Activated CD4-positive, alpha-beta memory T cell treated with anti-CD3 and anti-CD28 coated beads for 36 hours (primary cell): Measurements from ENCODE around the gene ZBTB17. TPM values are rescaled to one million over a fixed set of nuclear protein-coding genes. Genes with fewer than 3 reads are reported as not detected.
A peak's percentile ranks its signal among the peaks of the same experiment; 100 is the strongest.
"Not testable (repeated sequence)": the region's sequence is repeated elsewhere in the genome, so short reads cannot be mapped to it uniquely, and the experiment has no call there.

Source experiments
- CTCF ChIA-PET: fragments of 350-600 bp; sonication (Branson Sonifier 250); formaldehyde crosslinking; loops from one replicate; lab custom pipeline; 2021; ENCODE audit warnings: antibody characterized with exemption, inconsistent platforms; lab: Charles Lee
- POLR2A ChIA-PET: fragments of 350-600 bp; sonication (Branson Sonifier 250); formaldehyde crosslinking; loops from one replicate; lab custom pipeline; 2021; ENCODE audit warnings: antibody characterized with exemption; lab: Charles Lee
- DNase-seq: peaks from one replicate; pipeline ENCODE4 v3.0.0-alpha.2; 2020
- H3K27ac Mint-ChIP-seq: one replicate; pipeline ENCODE4 v1.8.0; 2021; ENCODE audit warnings: mixed read lengths
- H3K27me3 Mint-ChIP-seq: one replicate; pipeline ENCODE4 v1.8.0; 2021; ENCODE audit warnings: mixed read lengths
- H3K36me3 Mint-ChIP-seq: one replicate; pipeline ENCODE4 v1.8.0; 2021; ENCODE audit warnings: mixed read lengths
- H3K4me1 Mint-ChIP-seq: one replicate; pipeline ENCODE4 v1.8.0; 2021; ENCODE audit warnings: low read depth, mixed read lengths
- H3K4me3 Mint-ChIP-seq: one replicate; pipeline ENCODE4 v1.8.0; 2021; ENCODE audit warnings: mild to moderate bottlenecking, mixed read lengths
- H3K9me3 Mint-ChIP-seq: one replicate; pipeline ENCODE4 v1.8.0; 2021; ENCODE audit warnings: mixed read lengths
- intact Hi-C: fragments of 100-400 bp; cut with micrococcal nuclease; formaldehyde crosslinking; loops from one replicate; pipeline ENCODE4 v1.15.1; 2023
- total RNA-seq, 2 experiments: library from RNA; stranded (reverse); gene quantifications; one replicate each; pipeline ENCODE4 v1.2.3, GENCODE V29; 2021

Gene ZBTB17
- 10 to 100 TPM; 52.7 to 58.8 TPM for total RNA-seq

- CTCF ChIA-PET, result interaction anchor here (0.9 to 2.2 kb wide), 9 partner anchors 10 to 184 kb away, joined by 3 to 13 read pairs (median 4); no protein-coding TSS in a partner anchor
- peak within 1 kb of the TSS; percentile 94 for H3K27ac Mint-ChIP-seq
- H3K4me1 Mint-ChIP-seq, result peaks cover 38% of the 10 kb centered on the region
- POLR2A ChIA-PET, result interaction anchor here (1.1 to 3.4 kb wide), 16 partner anchors 10 to 161 kb away, joined by 3 to 63 read pairs (median 5); partner anchors contain the start of gene SPEN
- H3K4me3 Mint-ChIP-seq, result peak within 1 kb of the TSS; percentile 87
- peaks cover 20% of the 10 kb centered on the region for H3K36me3 Mint-ChIP-seq
- no peaks in the 10 kb centered on the region for H3K27me3 Mint-ChIP-seq
- peak; percentile 97 for DNase-seq
- no peaks in the 10 kb centered on the region for H3K9me3 Mint-ChIP-seq
- intact Hi-C loops, result loop anchor here (1.0 to 5.0 kb wide), 5 partner anchors 10 to 391 kb away; partner anchors contain the start of genes SPEN and SZRD1
Measured at GRCh38 chr1:15975805-15976680, at the start of gene ZBTB17. TSS of gene ZBTB17 (minus strand) at chr1:15976101. CDS start at chr1:15948495, 27,606 bp downstream.

- no peak overlapping the region for H3K27ac Mint-ChIP-seq
- H3K9me3 Mint-ChIP-seq, result no peaks in the 10 kb centered on the region
- peaks cover 5% of the 10 kb centered on the region for H3K27me3 Mint-ChIP-seq
- ChIA-PET CTCF (no interaction called here), POLR2A (no interaction called here)
- H3K4me1 Mint-ChIP-seq, result no peaks in the 10 kb centered on the region
- no peaks in the 10 kb centered on the region for H3K36me3 Mint-ChIP-seq
- H3K4me3 Mint-ChIP-seq, result no peak overlapping the region
- intact Hi-C loops, result no loop called here
- DNase-seq, result no peak
Measured at GRCh38 chr1:16023050-16023653, 47.3 kb upstream of the ZBTB17 start.

DNA sequence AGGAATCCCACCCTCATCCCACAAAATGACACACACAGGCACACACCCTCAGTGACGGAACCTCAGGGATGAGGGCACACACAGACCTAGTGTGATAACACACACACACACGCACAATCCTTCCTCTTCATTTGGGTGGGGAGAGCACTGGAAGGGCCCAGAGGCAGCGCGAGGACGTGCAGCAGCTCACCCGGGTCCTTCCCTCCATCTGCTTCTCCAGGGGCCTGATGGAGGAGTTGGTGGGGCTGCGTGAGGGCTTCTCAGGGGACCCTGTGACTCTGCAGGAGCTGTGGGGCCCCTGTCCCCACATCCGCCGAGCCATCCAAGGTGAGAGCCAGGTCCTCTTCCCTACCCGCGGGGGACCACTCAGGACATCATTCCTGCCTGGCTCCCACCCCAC is 46.5 kb upstream of the ZBTB17 start:
- no peaks in the 10 kb centered on the region for H3K9me3 Mint-ChIP-seq
- intact Hi-C loops, result no loop called here
- CTCF ChIA-PET, result no interaction called here
- H3K27me3 Mint-ChIP-seq, result no peaks in the 10 kb centered on the region
- DNase-seq, result no peak
- H3K36me3 Mint-ChIP-seq, result no peaks in the 10 kb centered on the region
- no peaks in the 10 kb centered on the region for H3K4me1 Mint-ChIP-seq
- H3K27ac Mint-ChIP-seq, result no peak overlapping the region
- no peak overlapping the region for H3K4me3 Mint-ChIP-seq
- POLR2A ChIA-PET, result no interaction called here

DNA sequence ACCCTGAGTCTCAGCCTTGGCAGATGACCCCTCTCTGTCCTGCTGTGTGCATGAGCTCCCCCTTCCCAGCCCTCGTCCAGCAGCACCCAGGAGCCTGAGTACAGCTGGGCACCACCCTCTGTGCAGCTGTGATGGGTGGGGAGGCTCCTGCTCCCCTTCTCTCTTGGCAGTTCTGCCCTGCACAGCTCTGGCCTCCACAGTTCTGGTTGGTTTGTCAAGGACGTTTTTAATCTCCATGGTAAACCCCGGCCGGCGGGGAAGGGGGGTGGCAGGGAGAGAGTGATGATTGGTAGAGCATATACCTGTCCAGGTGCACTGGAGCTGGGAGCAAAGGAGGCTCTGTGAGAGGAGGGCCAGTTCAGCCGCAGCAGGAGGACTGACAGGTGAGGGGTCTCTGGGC is 45.8 kb upstream of the ZBTB17 start, which contains the start of gene CLCNKA:
Gene CLCNKA (plus strand): TSS at position 356 of the 400 bp plus-strand sequence. CDS start 584 bp downstream, outside the sequence.
- CTCF ChIA-PET, result interaction anchor here (0.8 kb wide), 1 partner anchor 230 kb away, joined by 3 read pairs; no protein-coding TSS in a partner anchor
- Mint-ChIP-seq H3K4me3 (no peak within 1 kb of the TSS), H3K4me1 (no peaks in the 10 kb centered on the region), H3K9me3 (no peaks in the 10 kb centered on the region), H3K36me3 (no peaks in the 10 kb centered on the region), H3K27me3 (no peaks in the 10 kb centered on the region), H3K27ac (no peak within 1 kb of the TSS)
- POLR2A ChIA-PET, result interaction anchor here (0.5 kb wide), 1 partner anchor 59 kb away, joined by 3 read pairs; no protein-coding TSS in a partner anchor
- intact Hi-C loops, result no loop called here
- DNase-seq, result no peak

DNA sequence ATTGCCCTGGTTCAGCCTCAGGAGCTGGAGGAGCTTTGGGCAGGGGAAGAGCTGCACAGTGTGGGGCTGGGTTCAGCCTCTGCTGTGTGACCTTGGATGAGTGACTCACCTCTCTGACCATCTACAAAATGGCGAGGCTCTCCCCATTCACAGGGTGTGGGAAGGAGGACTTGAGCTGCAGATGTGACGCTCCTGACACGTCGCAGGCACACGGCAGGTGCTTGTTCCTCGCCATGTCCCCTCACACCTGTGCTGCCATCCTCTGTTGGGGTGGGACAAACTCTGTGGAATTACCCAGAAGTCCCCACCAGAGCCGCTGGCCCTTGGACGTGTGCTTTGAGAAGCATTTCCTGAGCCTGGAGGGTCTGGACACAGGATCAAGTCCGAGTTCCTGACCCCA is 45.0 kb upstream of the ZBTB17 start:
- CTCF ChIA-PET, H3K4me1 Mint-ChIP-seq, H3K4me3 Mint-ChIP-seq, H3K27me3 Mint-ChIP-seq, intact Hi-C loops, H3K9me3 Mint-ChIP-seq, DNase-seq, H3K36me3 Mint-ChIP-seq, H3K27ac Mint-ChIP-seq, POLR2A ChIA-PET: not testable (repeated sequence)

- no peaks in the 10 kb centered on the region for H3K36me3 Mint-ChIP-seq
- no peak for DNase-seq
- POLR2A ChIA-PET, result no interaction called here
- no peak overlapping the region for H3K27ac Mint-ChIP-seq
- intact Hi-C loops, result no loop called here
- no peaks in the 10 kb centered on the region for H3K9me3 Mint-ChIP-seq
- no peak overlapping the region for H3K4me3 Mint-ChIP-seq
- H3K27me3 Mint-ChIP-seq, result no peaks in the 10 kb centered on the region
- CTCF ChIA-PET, result interaction anchor here (1.7 kb wide), 1 partner anchor 11 kb away, joined by 7 read pairs; no protein-coding TSS in a partner anchor
- no peaks in the 10 kb centered on the region for H3K4me1 Mint-ChIP-seq
Measured at GRCh38 chr1:16020325-16020724, 44.4 kb upstream of the ZBTB17 start.

- H3K4me1 Mint-ChIP-seq, result no peaks in the 10 kb centered on the region
- H3K4me3 Mint-ChIP-seq, result no peak overlapping the region
- H3K36me3 Mint-ChIP-seq, result no peaks in the 10 kb centered on the region
- CTCF ChIA-PET, result interaction anchor here (1.6 to 1.7 kb wide), 2 partner anchors 10 to 12 kb away, joined by 4 to 7 read pairs; no protein-coding TSS in a partner anchor
- H3K27ac Mint-ChIP-seq, result no peak overlapping the region
- H3K27me3 Mint-ChIP-seq, result peaks cover 3% of the 10 kb centered on the region
- DNase-seq, result no peak
- POLR2A ChIA-PET, result no interaction called here
- intact Hi-C loops, result no loop called here
- H3K9me3 Mint-ChIP-seq, result no peaks in the 10 kb centered on the region
Measured at GRCh38 chr1:16019644-16020277, 43.9 kb upstream of the ZBTB17 start.

GRCh38 chr1:16018749-16019643 is 43.1 kb upstream of the ZBTB17 start:
- H3K9me3 Mint-ChIP-seq, result no peaks in the 10 kb centered on the region
- H3K27me3 Mint-ChIP-seq, result peaks cover 6% of the 10 kb centered on the region
- intact Hi-C loops, result no loop called here
- DNase-seq, result no peak
- no peak overlapping the region for H3K4me3 Mint-ChIP-seq
- ChIA-PET CTCF (interaction anchor here (1.6 to 1.7 kb wide), 2 partner anchors 9 to 11 kb away, joined by 4 to 7 read pairs; no protein-coding TSS in a partner anchor), POLR2A (no interaction called here)
- no peaks in the 10 kb centered on the region for H3K36me3 Mint-ChIP-seq
- no peaks in the 10 kb centered on the region for H3K4me1 Mint-ChIP-seq
- no peak overlapping the region for H3K27ac Mint-ChIP-seq

DNA sequence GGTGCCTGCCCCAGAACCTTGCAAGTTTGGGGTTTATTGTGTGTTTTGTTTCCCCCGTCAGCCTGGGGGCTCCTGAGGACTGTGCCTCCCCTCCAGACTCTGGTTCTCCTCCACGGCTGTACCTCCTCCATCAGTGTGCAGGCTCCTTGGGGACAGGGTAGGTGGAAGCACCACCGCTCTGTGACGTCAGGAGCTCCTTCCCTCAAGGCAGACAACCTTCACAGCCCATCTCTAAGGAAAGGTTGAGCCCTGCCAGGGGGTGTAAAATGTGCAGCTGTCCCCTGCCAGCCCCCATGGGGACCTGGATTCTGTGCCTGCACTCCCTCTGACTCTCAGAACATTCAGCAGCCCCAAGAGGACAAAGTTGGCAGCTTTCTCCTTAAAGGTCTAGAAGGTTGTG is 42.4 kb upstream of the ZBTB17 start:
- POLR2A ChIA-PET, result no interaction called here
- intact Hi-C loops, result no loop called here
- CTCF ChIA-PET, result interaction anchor here (1.6 kb wide), 2 partner anchors 10 to 60 kb away, joined by 4 read pairs; no protein-coding TSS in a partner anchor
- Mint-ChIP-seq H3K4me3 (no peak overlapping the region), H3K9me3 (no peaks in the 10 kb centered on the region), H3K27me3 (peaks cover 9% of the 10 kb centered on the region), H3K27ac (no peak overlapping the region), H3K36me3 (no peaks in the 10 kb centered on the region), H3K4me1 (no peaks in the 10 kb centered on the region)
- DNase-seq, result no peak

- no peak within 1 kb of the TSS for H3K27ac Mint-ChIP-seq
- no peaks in the 10 kb centered on the region for H3K4me1 Mint-ChIP-seq
- ChIA-PET CTCF (interaction anchor here (1.6 kb wide), 1 partner anchor 61 kb away, joined by 4 read pairs; no protein-coding TSS in a partner anchor), POLR2A (no interaction called here)
- intact Hi-C loops, result no loop called here
- H3K27me3 Mint-ChIP-seq, result peaks cover 9% of the 10 kb centered on the region
- DNase-seq, result no peak
- no peak within 1 kb of the TSS for H3K4me3 Mint-ChIP-seq
- no peaks in the 10 kb centered on the region for H3K9me3 Mint-ChIP-seq
- no peaks in the 10 kb centered on the region for H3K36me3 Mint-ChIP-seq
Measured at GRCh38 chr1:16017461-16018303, 41.8 kb upstream of the ZBTB17 start, which contains the start of gene HSPB7. TSS of gene HSPB7 (minus strand) at chr1:16018043. CDS start at chr1:16017963, 80 bp downstream.
